Peyer's patch (tissue), 4 donors: ENCODE results near the gene GFPT2.

Experiments
- POLR2A ChIP-seq, 2 donors: fragments of 450-650 bp; IDR thresholded peaks; one replicate each; pipeline ENCODE4 v1.5.1; 2017; ENCODE audit warnings: antibody characterized with exemption in 2 of 2, mild to moderate bottlenecking in 2 of 2, moderate library complexity in 2 of 2
- TF ChIP-seq, protein P1 (sequence below), 6 experiments: fragments of 450-650 bp in 4 of 6; fragments of 200-600 bp in 2 of 6; sonication (generic) in 1 of 6; IDR thresholded peaks; one replicate each; pipeline ENCODE4 v1.5.1; 2017 to 2019; ENCODE audit warnings: antibody characterized with exemption in 6 of 6, mild to moderate bottlenecking in 3 of 6, moderate library complexity in 1 of 6

DNA sequence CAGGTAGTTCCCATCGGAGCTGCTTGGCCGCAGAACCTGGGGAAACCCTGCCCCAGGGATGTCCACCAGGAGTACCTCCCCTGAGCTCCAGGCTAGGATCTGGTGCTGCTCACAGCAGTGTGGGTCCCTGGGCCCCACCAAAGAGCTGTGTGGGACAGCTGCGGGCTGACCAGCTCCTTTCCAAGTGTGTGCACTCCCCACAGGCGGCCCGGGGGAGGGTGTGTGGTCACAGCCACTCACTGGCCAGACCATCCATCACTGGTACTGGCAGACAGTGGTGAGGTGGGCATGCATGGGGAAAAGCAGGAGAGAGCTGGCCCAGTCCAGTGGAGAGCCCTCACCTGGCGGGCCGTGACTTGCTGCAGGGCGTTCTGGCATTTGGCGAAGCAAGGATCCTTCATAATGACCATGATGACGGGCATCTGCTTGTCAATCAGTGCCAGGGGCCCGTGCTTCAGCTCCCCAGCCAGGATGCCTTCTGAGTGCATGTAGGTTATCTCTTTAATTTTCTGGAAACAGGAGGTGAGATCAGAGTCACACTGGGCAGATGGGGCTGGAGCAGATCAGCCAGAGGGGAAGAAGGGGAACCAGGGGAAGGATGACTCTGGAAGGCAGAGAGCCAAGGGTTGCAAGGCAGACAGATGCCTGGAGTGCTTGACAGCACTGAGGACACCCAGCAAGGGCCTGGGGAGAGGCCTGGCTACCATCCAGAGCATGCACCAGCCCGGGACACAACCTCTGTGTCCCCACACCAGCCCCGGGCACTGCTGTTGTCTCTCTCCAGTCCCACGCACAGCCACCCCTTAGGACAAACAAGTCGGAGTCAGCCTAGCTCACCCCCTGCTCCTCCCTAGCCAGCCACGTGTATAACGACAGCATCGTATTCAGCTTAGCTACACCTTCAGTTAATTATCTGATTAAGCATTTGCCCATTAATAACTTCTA is 48.4 kb downstream of the GFPT2 start:
- TF ChIP-seq, protein P1, sequence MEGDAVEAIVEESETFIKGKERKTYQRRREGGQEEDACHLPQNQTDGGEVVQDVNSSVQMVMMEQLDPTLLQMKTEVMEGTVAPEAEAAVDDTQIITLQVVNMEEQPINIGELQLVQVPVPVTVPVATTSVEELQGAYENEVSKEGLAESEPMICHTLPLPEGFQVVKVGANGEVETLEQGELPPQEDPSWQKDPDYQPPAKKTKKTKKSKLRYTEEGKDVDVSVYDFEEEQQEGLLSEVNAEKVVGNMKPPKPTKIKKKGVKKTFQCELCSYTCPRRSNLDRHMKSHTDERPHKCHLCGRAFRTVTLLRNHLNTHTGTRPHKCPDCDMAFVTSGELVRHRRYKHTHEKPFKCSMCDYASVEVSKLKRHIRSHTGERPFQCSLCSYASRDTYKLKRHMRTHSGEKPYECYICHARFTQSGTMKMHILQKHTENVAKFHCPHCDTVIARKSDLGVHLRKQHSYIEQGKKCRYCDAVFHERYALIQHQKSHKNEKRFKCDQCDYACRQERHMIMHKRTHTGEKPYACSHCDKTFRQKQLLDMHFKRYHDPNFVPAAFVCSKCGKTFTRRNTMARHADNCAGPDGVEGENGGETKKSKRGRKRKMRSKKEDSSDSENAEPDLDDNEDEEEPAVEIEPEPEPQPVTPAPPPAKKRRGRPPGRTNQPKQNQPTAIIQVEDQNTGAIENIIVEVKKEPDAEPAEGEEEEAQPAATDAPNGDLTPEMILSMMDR (IDR thresholded peaks at IDR 0.05) = no peak
- no peak for TF ChIP-seq POLR2A (IDR thresholded peaks at IDR 0.05)
